Activated CD8-positive, alpha-beta memory T cell treated with anti-CD3 and anti-CD28 coated beads, Interleukin-2, amount 50 U/mL, for 1 hour (primary cell): Measurements from ENCODE around the gene ADAR.

Experiments used
- DNase-seq: peaks from one replicate; pipeline ENCODE4 v3.0.0-alpha.2; 2020; ENCODE audit errors: extremely low read depth

Gene ADAR

GRCh38 chr1:154615411-154615810 is 7.4 kb upstream of the ADAR start:
- DNase-seq: no peak

- DNase-seq: no peak
Observed at GRCh38 chr1:154614901-154615300, 6.9 kb upstream of the ADAR start.

GRCh38 chr1:154614247-154614646 is 6.3 kb upstream of the ADAR start:
- no peak for DNase-seq

GRCh38 chr1:154611150-154611862 is 3.3 kb upstream of the ADAR start:
- no peak for DNase-seq

- no peak for DNase-seq
Observed at GRCh38 chr1:154609398-154610380, 1.7 kb upstream of the ADAR start.

GRCh38 chr1:154608397-154609270 is 648 bp upstream of the ADAR start:
- no peak for DNase-seq

GRCh38 chr1:154607106-154607608 is 829 bp downstream of the ADAR start:
- no peak for DNase-seq

- DNase-seq: no peak
Observed at GRCh38 chr1:154605534-154605933, 2.5 kb downstream of the ADAR start.

- no peak for DNase-seq
Observed at GRCh38 chr1:154603317-154603716, 4.7 kb downstream of the ADAR start.

- no peak for DNase-seq
Observed at GRCh38 chr1:154599658-154600057, 8.3 kb downstream of the ADAR start.

- DNase-seq: no peak
Observed at GRCh38 chr1:154598871-154599635, 8.9 kb downstream of the ADAR start.

GRCh38 chr1:154595621-154596020 is 12.4 kb downstream of the ADAR start:
- no peak for DNase-seq

GRCh38 chr1:154594811-154595210 is 13.2 kb downstream of the ADAR start:
- no peak for DNase-seq

GRCh38 chr1:154593390-154593789 is 14.6 kb downstream of the ADAR start:
- DNase-seq: no peak

- no peak for DNase-seq
Observed at GRCh38 chr1:154591206-154591605, 16.8 kb downstream of the ADAR start.

- no peak for DNase-seq
Observed at GRCh38 chr1:154590756-154591155, 17.2 kb downstream of the ADAR start.

GRCh38 chr1:154589780-154590179 is 18.2 kb downstream of the ADAR start:
- DNase-seq: no peak

- DNase-seq: no peak
Observed at GRCh38 chr1:154586641-154587040, 21.3 kb downstream of the ADAR start.

- DNase-seq: no peak
Observed at GRCh38 chr1:154586231-154586630, 21.8 kb downstream of the ADAR start.

- DNase-seq: no peak
Observed at GRCh38 chr1:154584267-154584994, 23.6 kb downstream of the ADAR start.
